Ramos (cell line): ENCODE data around the gene PLXDC2.

ENCODE experiments used
- in situ Hi-C: fragments of 300-500 bp; cut with MboI; formaldehyde crosslinking; loops from one replicate; pipeline ENCODE4 v1.14.3; 2022; ENCODE audit warnings: low sequenced_read_pairs; ENCODE audit not compliant: unreplicated experiment

PLXDC2 gene

DNA sequence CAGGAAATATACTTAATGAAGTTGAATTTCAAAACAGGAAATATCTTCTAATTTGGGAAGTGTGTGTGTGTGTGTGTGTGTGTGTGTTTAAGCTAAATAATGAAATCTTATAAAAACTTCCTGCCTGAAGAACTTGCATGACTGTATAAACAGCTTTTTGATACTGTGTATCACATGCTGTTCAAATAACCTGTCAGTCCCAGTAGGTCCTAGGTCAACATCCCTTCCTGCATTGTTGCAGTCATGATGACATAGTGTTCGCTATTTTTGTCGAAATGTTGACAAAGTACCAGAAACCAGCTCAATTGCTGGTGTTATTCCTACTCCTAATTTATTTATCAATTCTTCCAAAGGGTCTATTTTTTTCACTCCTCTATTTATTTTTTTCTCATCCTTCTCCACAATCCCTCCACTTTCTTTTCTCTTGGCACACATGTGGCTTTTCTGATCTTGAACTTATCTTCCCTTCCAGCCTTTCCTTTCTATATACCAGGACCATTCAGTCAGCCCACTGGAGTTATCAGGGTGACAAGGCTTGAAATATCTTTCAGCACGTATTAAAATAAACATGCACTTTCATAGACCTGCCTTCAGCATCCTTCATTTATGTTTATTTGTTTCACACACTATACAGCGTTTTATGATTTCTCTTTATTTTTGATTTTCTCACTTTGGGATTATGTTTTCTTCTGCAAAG lies 115.8 kb downstream of the PLXDC2 start:
- in situ Hi-C loops: no loop called here

DNA sequence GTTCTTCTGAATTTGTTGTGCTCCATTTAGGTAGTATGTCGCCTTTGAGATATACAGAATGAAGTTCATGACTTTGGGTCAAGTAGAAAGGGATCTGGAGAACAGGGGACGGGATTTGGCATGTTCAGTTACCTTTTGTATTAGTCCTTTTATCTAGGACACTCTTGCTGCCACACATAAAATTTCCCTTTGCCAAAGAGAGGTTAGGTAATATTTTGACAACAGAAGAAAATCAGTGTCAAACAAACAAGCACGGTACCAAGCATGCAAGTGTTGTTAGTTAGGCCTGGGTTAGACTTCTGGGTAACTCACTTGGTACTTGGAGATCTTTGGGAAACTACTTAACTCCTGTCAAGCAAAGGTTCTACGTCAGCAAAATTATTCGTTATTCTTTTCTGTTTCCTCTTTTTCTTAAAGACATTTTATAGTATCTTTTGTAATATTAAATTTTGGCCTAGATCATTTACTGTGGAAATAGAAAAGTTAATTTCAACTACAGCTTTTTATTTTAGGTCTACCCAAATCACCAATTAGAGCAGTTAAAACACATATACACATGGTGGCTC lies 116.7 kb downstream of the PLXDC2 start:
- in situ Hi-C loops: no loop called here

DNA sequence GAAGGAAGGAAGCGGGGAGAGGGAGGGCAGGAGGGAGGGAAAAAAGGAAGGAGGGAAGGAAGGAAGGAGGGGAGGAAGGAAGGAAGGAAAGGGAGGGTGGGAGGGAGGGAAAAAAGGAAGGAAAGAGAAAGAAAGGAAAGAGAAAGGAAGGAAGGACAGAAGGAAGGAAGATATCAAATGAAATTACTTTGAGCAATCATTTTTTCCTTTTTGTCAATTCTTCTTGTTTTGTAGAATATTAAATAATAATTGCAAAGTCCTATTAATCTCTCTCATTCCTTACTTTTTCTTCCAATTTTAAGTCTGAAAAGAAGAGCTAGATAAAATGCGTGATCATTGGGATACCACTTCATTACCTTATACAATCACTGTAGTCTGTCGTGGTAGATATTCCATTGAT lies 117.5 kb downstream of the PLXDC2 start:
- in situ Hi-C loops: no loop called here

DNA sequence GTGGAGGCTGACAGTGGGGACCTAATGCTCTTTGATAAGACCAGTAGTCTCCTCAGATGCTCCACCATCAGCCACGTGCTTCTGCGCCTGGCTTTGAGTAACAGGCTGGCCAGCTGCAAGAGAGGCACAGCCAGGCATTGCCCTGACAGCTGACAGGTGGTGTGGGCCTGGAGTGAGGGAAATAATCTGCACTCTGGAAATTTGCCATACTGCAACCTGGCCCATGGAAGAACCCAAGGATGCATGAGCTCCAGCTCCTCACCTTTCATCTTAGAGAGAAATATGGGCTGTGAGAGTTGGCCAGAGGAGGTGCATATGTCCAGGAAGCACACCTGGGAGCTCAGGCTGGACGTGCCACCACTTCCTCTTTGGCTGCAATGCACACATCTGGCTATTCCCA lies 118.9 kb downstream of the PLXDC2 start:
- in situ Hi-C loops: no loop called here

DNA sequence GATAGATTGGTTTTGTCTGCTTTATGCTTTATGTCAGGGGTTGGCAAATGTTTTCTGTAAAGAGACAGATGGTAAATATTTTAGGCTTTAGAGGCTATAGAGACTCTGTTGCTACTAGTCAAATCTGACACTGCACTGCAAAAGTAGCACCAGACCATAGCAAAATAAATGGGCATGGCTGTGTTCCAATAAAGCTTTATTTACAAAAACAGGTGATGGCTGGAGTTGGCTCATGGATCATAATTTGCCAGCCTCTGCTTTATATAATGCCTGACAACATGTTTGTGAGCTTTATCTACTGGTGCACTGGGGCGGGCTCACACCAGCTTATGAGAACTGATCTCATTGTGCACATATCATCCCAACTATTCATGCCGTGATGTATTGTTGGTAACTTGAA lies 120.1 kb downstream of the PLXDC2 start:
- in situ Hi-C loops: no loop called here

DNA sequence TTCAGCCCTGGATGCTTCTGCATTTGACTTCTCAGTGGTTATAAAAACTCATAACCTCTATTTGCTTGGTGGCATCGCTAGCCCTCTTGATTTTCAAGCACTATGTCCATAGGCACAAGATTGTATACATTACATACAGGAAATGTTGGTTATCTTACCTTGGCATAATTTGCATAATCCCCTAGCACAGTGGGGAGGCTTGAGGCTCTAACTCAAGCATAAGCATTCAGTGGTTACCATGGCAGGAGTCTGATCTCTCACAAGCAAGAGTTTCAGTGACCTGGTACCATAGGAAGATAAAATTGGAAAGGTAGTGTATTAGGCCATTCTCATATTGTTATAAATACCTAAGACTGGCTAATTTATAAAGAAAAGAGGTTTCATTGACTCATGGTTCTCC lies 121.8 kb downstream of the PLXDC2 start:
- in situ Hi-C loops: no loop called here

DNA sequence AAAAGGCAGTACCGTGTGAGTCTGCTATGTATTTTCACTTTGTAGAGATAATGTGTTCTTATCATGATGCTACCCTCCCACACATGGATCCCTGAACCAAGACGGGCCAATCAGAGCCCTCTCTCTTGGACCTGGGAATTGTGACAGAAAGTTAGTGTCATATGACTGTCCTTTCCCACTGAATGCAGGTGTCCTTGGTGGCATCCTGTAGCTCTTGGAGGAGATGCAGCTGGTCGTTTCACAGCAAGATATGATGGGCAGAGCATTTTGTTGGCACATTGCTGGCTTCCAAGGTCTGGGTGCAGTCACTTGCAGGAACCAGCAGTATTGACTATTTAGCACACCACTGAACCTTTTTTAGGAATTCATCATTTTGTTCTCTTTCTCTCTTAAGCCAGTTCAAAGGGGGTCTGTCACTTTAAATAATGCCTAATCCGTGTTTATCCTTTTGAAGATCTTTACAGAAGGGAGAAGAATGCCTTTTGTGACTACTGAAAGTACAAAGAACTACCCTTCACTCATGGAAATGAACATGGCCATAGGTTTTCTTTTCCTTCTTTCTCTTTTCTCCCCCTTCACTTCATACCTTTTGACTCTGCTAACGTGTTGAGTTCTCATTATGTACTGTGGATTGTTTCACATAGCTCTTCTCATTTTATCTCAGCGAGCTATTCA lies 125.1 kb downstream of the PLXDC2 start:
- in situ Hi-C loops: no loop called here

DNA sequence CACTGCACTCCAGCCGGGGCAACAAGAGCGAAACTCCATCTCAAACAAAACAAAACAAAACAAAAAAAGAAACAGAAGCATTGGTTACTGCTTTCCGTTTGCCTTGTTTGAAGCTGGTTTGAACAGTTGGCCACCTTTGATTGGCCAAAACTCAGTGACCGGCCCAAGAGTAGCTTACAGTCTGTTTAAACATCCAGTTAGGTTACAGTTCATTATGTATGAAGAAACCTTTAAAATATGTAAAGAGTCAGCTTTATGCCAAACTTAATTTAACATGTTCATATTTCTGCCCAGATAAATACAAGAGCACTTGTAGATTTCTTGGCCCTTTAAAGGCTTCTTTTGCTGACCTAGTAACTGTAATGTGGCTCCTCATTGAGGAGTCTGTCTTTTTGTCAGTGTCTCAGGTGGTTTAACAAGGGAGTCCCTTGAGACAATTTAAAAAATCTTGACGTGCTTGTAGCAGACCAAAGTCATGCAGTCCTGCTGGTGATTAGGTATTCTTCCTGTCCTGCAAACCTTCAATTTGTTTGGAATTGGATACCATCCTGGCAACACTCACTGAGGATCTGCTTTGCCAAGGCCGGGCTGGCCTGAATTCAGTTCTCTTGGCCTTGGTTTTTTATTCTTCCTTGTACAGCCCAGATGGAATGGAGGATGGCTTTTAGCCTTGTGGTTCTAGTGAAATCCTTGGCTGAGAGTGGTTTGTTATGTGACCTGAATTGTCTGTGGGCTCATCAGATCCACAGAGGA lies 128.9 kb downstream of the PLXDC2 start:
- in situ Hi-C loops: no loop called here

DNA sequence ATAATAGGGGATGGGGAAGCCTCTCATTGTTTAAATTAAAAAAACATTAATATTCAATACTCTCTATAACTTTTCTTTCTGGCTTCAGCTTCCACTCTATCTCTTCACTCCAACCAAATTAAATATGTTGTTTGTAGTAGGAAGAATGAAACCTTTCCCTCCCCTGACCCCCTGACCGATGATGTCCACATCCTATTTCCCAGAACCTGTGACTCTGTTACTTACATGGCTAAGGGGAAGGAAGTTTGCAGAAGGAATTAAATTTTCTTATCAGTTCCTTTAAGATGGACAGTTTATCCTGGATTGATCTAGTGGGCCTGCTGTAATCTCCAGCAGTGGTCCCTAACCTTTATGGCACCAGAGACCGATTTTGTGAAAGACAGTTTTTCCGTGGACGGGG lies 130.0 kb downstream of the PLXDC2 start:
- in situ Hi-C loops: no loop called here

DNA sequence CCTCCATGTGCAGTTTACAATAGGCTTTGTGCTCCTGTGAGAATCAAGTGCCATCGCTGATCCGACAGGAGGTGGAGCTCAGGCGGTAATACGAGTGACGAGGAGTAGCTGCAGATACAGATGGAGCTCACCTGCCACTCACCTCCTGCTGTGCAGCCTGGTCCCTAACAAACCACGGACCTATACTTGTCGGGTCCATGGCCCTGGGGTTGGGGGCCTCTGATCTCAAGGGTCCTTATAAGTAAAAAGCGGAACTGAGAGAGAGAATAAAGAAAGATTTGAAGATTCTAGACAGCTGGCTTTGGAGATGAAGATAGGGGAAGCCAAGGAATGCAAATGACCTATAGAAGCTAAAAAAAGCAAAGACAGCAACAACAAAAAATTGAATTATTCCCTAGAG lies 130.6 kb downstream of the PLXDC2 start:
- in situ Hi-C loops: no loop called here

DNA sequence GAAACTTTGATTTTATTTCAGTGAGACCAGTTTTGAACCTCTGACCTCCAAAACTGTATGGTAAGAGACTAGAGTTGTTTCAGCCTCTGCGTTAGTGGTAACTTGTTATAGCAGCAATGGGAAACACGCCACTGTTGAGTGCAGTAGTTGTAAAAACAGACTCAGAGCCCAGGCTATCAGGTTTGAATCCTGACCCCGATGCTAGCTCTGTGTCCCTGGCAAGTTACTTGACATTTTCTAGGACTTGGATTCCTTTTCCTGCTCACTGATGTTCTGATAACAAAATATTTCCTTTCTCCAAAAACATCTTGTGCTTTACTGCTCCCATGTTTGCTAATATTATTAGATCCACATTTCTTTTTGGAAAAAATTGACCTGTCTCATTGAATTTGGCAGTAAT lies 131.0 kb downstream of the PLXDC2 start:
- in situ Hi-C loops: no loop called here

DNA sequence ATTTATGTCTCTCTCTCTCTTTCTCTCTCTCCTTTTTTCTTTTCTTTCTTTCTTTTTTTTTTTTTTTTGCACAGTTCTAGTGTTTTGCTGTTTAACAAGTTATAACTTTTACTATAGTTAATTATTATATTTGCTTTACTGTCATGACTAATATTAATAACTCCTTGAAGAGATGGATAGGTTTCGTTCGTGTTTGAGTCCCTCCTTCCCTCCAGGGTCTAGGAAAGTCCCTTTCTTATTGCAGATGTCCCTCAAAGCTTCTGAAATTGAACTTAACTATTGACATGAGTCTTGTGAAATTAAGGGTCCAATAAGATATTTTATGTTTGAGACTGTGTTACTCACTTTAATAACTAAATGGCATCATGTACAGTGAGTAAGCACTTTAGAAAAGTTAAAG lies 131.4 kb downstream of the PLXDC2 start:
- in situ Hi-C loops: no loop called here

DNA sequence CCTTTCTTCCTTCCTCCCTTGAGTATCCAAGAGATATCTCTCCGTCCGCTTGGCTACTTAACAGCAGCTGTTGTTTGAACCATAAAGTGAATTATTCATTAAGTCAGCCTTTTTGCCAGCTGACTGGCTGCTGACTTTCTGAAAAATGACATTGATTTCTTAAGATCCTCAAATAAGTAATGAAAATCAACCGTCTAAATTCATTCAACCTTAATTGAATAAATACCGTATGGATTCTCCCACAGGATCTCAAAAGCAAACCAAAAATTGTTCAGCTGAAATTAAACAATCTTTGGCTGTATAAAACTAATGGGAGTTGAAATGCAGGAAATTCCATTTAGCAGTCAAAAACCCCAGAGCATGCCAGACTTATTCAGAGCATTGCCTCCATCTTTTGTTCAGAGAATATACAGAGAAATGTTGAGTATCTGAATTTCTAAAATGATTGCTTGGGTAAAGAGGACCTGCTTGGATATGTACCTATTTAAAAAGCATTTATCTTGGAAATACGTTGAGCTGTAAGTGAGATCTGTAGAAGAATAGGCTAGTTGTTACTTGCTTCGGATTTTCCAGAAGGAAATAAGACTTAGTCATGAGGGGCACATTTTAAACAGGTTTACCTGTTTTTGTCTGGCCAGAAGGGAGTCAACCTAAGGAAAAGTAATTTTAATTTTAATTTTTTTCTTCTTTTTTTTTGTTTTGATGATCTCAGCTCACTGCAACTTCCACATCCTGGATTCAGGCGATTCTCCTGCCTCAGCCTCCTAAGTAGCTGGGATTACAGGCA lies 136.2 kb downstream of the PLXDC2 start:
- in situ Hi-C loops: no loop called here

DNA sequence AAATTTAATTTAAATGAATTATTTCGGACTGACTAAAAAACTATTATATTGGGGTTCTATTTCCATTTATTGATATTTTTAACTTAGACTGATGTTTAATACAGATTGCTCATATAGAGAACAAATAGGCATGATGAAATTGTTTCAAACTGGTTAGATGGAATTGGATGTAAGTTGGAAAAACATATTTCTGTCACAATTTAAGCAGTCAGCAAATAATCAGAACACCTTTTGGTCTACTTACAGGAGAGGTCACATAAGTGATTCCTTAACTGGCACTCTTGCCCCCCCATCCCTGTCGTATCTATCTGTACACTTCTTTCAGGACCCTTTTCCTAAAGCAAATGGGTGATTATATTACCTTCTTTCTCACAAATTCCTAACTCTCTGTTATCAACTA lies 138.4 kb downstream of the PLXDC2 start:
- in situ Hi-C loops: no loop called here

DNA sequence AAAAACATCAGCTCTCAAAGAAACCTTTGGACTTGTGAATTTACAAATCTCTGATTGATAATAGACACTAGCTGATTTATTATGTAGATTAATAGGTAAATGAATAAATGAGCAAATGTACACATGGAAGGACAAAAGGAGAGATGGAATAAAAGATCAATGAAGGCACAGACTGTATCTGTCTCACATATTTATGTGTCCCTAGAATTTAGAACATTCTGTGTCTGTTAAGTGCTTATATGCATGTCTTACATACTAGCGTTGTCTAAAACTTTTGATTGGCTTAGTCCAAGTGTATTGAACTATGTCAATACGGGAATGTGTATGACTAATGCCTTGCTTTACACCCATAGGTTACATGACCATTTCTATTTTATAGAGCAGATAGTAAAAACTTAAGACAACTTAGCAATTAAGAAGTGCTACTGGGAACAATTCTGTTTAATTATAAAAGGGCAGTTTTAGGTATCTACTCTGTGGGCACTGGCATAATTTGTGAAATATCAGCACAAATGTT lies 140.3 kb downstream of the PLXDC2 start:
- in situ Hi-C loops: no loop called here

DNA sequence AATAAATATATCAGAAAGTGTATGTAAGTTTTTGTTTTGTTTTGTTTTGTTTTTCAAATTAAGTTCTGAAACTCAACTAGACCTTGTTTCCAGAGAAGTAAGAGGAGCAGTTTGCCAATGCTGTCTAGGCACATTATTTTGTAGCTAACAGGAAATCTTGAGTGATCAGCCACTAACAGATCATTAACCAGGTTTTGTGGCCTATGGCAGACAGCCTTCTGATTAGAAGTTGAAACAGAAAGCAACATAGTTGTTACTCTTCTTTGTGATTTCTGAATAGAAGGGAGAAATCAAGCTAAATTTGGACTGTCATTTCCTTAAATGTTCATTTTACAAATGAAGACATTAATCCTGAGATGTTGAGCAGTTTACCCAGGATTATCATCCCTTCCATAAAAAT lies 142.6 kb downstream of the PLXDC2 start:
- in situ Hi-C loops: no loop called here

DNA sequence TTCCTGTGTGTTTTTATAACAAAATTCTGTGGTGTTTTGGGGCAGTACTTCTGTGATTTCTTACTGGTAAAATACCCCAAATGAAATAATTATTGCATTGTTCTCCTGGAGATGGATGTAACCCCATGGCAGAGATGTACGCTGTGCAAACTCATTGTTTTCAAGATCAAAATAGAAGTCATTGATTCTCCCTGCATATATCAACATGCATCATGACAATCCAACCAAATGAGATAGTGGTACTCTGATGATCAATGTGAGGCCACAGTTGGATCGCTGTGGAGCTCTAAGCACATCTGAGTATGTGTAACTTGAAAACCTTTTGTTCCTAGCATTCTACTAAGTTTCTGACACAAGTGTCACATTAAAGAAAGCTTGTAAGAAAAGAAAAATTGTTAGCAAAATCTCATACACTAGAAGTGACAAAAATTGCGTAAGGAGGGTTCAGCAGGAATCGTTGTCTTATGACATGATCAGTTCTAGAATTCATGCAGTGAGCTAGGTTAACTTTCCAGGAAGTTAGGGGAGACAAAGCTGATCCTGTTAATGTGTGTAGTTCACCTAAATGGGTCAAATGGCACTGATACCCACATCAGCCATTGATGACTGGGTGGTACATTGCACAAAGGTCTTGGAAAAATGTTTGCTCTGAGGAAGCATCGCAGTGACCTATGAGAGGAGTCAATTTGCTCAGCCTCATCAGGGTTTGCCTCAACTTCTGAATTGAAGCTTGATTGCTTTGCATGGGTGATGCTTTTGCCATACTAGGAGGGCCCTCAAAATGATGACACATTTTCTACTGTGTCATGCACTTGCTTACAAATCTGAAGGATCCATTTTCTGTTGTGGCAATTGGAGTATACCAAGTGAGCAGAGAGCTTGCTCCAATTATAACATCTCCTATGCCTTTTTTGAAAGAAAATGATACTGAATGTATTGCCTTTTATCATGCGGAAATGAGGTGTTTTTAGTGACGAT lies 145.1 kb downstream of the PLXDC2 start:
- in situ Hi-C loops: no loop called here

DNA sequence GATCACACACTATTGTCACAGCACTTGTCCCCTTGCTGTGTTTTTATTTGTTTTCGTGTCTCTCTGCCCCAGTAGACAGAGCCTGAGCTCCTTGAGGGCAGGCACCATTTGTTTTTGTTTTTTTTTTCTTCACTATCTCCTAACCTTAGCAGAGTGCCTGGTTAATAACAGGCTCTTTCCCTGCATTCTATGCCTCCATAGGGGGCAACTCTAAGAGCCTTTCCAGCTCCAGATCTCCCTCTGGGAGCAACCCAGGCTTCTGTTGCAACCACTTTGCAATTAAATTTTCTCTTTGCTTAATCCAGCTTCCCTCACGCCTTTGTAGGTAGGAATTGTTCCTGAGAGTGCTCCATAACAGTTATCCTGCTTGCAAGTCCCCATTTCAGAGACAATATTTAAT lies 148.4 kb downstream of the PLXDC2 start:
- in situ Hi-C loops: no loop called here

DNA sequence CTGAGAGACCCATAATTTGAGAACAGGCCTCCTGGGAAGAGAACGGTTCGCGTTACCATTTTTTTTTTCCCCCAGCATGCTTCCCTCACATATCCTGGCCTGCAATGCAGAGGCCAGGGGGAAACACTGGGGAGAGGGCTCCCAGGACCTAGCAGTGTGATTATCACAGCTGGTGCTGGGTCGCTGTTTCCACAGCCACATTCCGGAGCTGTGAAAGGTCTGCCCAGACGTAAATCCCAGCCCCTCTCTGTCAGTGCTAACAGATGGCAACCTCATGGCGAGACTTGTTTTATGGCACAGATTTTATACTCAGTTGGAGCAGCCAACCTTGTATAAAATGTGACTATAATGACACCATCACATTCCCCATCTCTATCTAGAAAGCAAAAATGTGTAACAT lies 150.5 kb downstream of the PLXDC2 start:
- in situ Hi-C loops: no loop called here
